ENCODE data around the gene ATRAID.
"Not testable (repeated sequence)": the region's sequence is repeated elsewhere in the genome, so short reads cannot be mapped to it uniquely, and the experiment has no call there.

ATRAID gene

GRCh38 chr2:27211943-27212625 lies at the start of gene ATRAID, which contains the start of gene SLC5A6:
Gene ATRAID, plus strand, starts transcription at chr2:27212041. Its CDS starts 328 bp downstream, at chr2:27212369.
Gene SLC5A6, minus strand, starts transcription at chr2:27212268. Its CDS starts 4,618 bp downstream, at chr2:27207650.
- DNase-seq (ENCODE audit: low read depth in 2 of 2): peak; percentile 57 to 60

- no peak for DNase-seq (ENCODE audit: low read depth in 2 of 2)
These were observed 49.4 kb upstream of the ATRAID start for GRCh38 chr2:27162151-27163121.

- DNase-seq (ENCODE audit: low read depth in 2 of 2): no peak
These were observed 46.7 kb upstream of the ATRAID start for GRCh38 chr2:27164960-27165763.

- DNase-seq (ENCODE audit: low read depth in 2 of 2): no peak
These were observed 41.1 kb upstream of the ATRAID start for GRCh38 chr2:27170581-27171337.

- no peak for DNase-seq (ENCODE audit: low read depth in 2 of 2)
These were observed 40.4 kb upstream of the ATRAID start for GRCh38 chr2:27171351-27171848.

- no peak for DNase-seq (ENCODE audit: low read depth in 2 of 2)
These were observed 37.2 kb upstream of the ATRAID start for GRCh38 chr2:27174638-27175037.

GRCh38 chr2:27175330-27175729 lies 36.5 kb upstream of the ATRAID start:
- DNase-seq (ENCODE audit: low read depth in 2 of 2): no peak

GRCh38 chr2:27175781-27176180 lies 36.1 kb upstream of the ATRAID start:
- DNase-seq (ENCODE audit: low read depth in 2 of 2): not testable (repeated sequence)

GRCh38 chr2:27177441-27178351 lies 34.1 kb upstream of the ATRAID start:
- no peak for DNase-seq (ENCODE audit: low read depth in 2 of 2)

GRCh38 chr2:27178469-27178868 lies 33.4 kb upstream of the ATRAID start:
- DNase-seq (ENCODE audit: low read depth in 2 of 2): no peak

GRCh38 chr2:27179344-27180000 lies 32.4 kb upstream of the ATRAID start:
- DNase-seq (ENCODE audit: low read depth in 2 of 2): no peak

- DNase-seq (ENCODE audit: low read depth in 2 of 2): peak in 1 of 2 experiments; percentile 40
These were observed 29.5 kb upstream of the ATRAID start for GRCh38 chr2:27182346-27182745.

GRCh38 chr2:27184115-27184514 lies 27.7 kb upstream of the ATRAID start:
- DNase-seq (ENCODE audit: low read depth in 2 of 2): no peak

GRCh38 chr2:27185331-27186026 lies 26.4 kb upstream of the ATRAID start:
- DNase-seq (ENCODE audit: low read depth in 2 of 2): peak; percentile 60 to 68

- DNase-seq (ENCODE audit: low read depth in 2 of 2): no peak
These were observed 25.1 kb upstream of the ATRAID start for GRCh38 chr2:27186613-27187345.

- DNase-seq (ENCODE audit: low read depth in 2 of 2): no peak
These were observed 21.9 kb upstream of the ATRAID start for GRCh38 chr2:27189989-27190388.

- DNase-seq (ENCODE audit: low read depth in 2 of 2): peak; percentile 43 to 47
These were observed 20.6 kb upstream of the ATRAID start for GRCh38 chr2:27191070-27191829.

All from fibroblast of skin of left biceps (primary cell).